H1 (cell line): ENCODE data around the gene ANAPC16. TPM values are rescaled to one million over a fixed set of nuclear protein-coding genes. Genes with fewer than 3 reads are reported as not detected.

Experiments used
- CHD2 ChIP-seq: IDR thresholded peaks from 2 replicates; pipeline ENCODE4 v1.6.1; 2012; ENCODE audit warnings: low read length, improper control_type of control experiment
- CREB1 ChIP-seq: IDR thresholded peaks from 2 replicates; pipeline ENCODE4 v1.6.1; 2012; ENCODE audit warnings: inconsistent platforms
- CTBP2 ChIP-seq: IDR thresholded peaks from 2 replicates; pipeline ENCODE4 v1.7.0; 2011; ENCODE audit warnings: borderline replicate concordance, mild to moderate bottlenecking, moderate library complexity, mixed read lengths, low read length; ENCODE audit not compliant: insufficient read depth, insufficient read length
- CTCF ChIP-seq, 3 experiments: IDR thresholded peaks; 1 replicate in 2 of 3; 2 replicates in 1 of 3; pipeline versions ENCODE4 v1.5.1 to v1.6.1; 2011; ENCODE audit warnings: low read length in 3 of 3, mild to moderate bottlenecking in 3 of 3, inconsistent platforms in 2 of 3, low read depth in 1 of 3, moderate library complexity in 1 of 3; ENCODE audit not compliant: insufficient read depth in 1 of 3; ENCODE audit errors: control extremely low read depth in 1 of 3
- EGR1 ChIP-seq: IDR thresholded peaks from 2 replicates; pipeline ENCODE4 v1.6.1; 2011; ENCODE audit warnings: low read depth, low read length, borderline replicate concordance
- JUN ChIP-seq: IDR thresholded peaks from 2 replicates; pipeline ENCODE4 v1.6.1; 2011; ENCODE audit warnings: low read depth, mild to moderate bottlenecking, improper control_type of control experiment, low read length
- JUND ChIP-seq: IDR thresholded peaks from 2 replicates; pipeline ENCODE4 v1.6.1; 2011; ENCODE audit warnings: mild to moderate bottlenecking, improper control_type of control experiment, low read length
- NRF1 ChIP-seq: IDR thresholded peaks from 2 replicates; pipeline ENCODE4 v1.6.1; 2011; ENCODE audit warnings: mild to moderate bottlenecking, low read depth, low read length, improper control_type of control experiment
- PHF8 ChIP-seq: fragments of 200-600 bp; sonication (generic); conservative IDR thresholded peaks from 2 replicates; pipeline ENCODE4 v1.7.1; 2012; ENCODE audit warnings: low read depth, mild to moderate bottlenecking, inconsistent platforms, low read length, moderate library complexity
- POLR2AphosphoS5 ChIP-seq: IDR thresholded peaks from 2 replicates; pipeline ENCODE4 v1.6.1; 2011; ENCODE audit warnings: low read depth, low read length
- SAP30 ChIP-seq: fragments of 300-600 bp; sonication (generic); IDR thresholded peaks from 2 replicates; pipeline ENCODE4 v1.7.1; 2012; ENCODE audit warnings: low read length, moderate library complexity, mild to moderate bottlenecking, inconsistent platforms; ENCODE audit not compliant: insufficient read depth, insufficient replicate concordance
- SP2 ChIP-seq: IDR thresholded peaks from 2 replicates; pipeline ENCODE4 v1.6.1; 2012; ENCODE audit warnings: mild to moderate bottlenecking, low read length, inconsistent platforms
- SUZ12 ChIP-seq: fragments of 200-600 bp; sonication (generic); IDR thresholded peaks from 2 replicates; pipeline ENCODE4 v1.6.1; 2012; ENCODE audit warnings: mild to moderate bottlenecking, inconsistent platforms, low read length, moderate library complexity, mixed read lengths
- TAF1 ChIP-seq: IDR thresholded peaks from 2 replicates; pipeline ENCODE4 v1.6.1; 2011; ENCODE audit warnings: mild to moderate bottlenecking, low read depth, low read length
- TAF7 ChIP-seq: optimal IDR thresholded peaks from 2 replicates; pipeline ENCODE3; 2011; ENCODE audit warnings: low read depth, mild to moderate bottlenecking, inconsistent platforms, low read length, moderate library complexity, borderline replicate concordance
- TBP ChIP-seq: IDR thresholded peaks from 2 replicates; pipeline ENCODE4 v1.6.1; 2011; ENCODE audit warnings: low read depth, low read length, improper control_type of control experiment
- TEAD4 ChIP-seq: IDR thresholded peaks from 2 replicates; pipeline ENCODE4 v1.6.1; 2012; ENCODE audit warnings: low read depth, low read length, inconsistent platforms, mixed read lengths
- ZNF274 ChIP-seq: IDR thresholded peaks from 2 replicates; pipeline ENCODE4 v1.7.0; 2012; ENCODE audit warnings: low read length, borderline replicate concordance; ENCODE audit errors: extremely low read depth
- polyA plus RNA-seq, 7 experiments: library from polyadenylated mRNA; depleted of rRNA in 3 of 7; stranded (reverse) in 5 of 7; unstranded in 2 of 7; fragments of >200 nt in 5 of 7; fragments of 200-250 nt in 2 of 7; gene quantifications; 1 replicate in 5 of 7; 2 replicates in 1 of 7; 4 replicates in 1 of 7; pipeline versions ENCODE4 v1.2.1 to v1.2.3, GENCODE V29; 2011 to 2013; ENCODE audit warnings: missing spikeins in 2 of 7, mixed read lengths in 2 of 7
- total RNA-seq: library from RNA; stranded (reverse); fragmentation: NEBNext Ultra II Directional; extraction: Animal tissue kit (Norgen Biotek cat#: 25700); gene quantifications from 2 replicates; pipeline ENCODE4 v1.2.1, GENCODE V29; 2021
- TF ChIP-seq, protein P1 (sequence below): IDR thresholded peaks from 2 replicates; pipeline ENCODE4 v1.6.1; 2011; ENCODE audit warnings: low read length, improper control_type of control experiment
- TF ChIP-seq, protein P2 (sequence below): IDR thresholded peaks from 2 replicates; pipeline ENCODE4 v1.6.1; 2012; ENCODE audit warnings: inconsistent platforms

ANAPC16 gene
- total and polyA plus RNA-seq, 2 of the 8 experiments (the other 6 are each of a cell fraction or from before 2014, with no cell fraction given), result 53.1 to 57.4 TPM

GRCh38 chr10:72273410-72274212 is 57.8 kb downstream of the ANAPC16 start, which contains the start of gene DDIT4 (continued):
- TF ChIP-seq TAF7 (peak; percentile 79), POLR2AphosphoS5 (peak; percentile 99), CTBP2 (no peak), CHD2 (no peak), JUN (no peak), SUZ12 (no peak), CREB1 (peak; percentile 75), SP2 (no peak), TBP (peak; percentile 97), NRF1 (0 out of 2 replicates have a peak, but pooled peaks have one; percentile 2), EGR1 (no peak), ZNF274 (no peak), PHF8 (peak; percentile 52), CTCF (IDR thresholded peaks at IDR 0.05; ENCODE audit: control extremely low read depth in 1 of 3, insufficient read depth in 1 of 3, low read depth in 1 of 3, low read length in 3 of 3) (no peak), SAP30 (peak; percentile 85), TAF1 (peak; percentile 96), JUND (no peak), TEAD4 (no peak)
- TF ChIP-seq, protein P1, sequence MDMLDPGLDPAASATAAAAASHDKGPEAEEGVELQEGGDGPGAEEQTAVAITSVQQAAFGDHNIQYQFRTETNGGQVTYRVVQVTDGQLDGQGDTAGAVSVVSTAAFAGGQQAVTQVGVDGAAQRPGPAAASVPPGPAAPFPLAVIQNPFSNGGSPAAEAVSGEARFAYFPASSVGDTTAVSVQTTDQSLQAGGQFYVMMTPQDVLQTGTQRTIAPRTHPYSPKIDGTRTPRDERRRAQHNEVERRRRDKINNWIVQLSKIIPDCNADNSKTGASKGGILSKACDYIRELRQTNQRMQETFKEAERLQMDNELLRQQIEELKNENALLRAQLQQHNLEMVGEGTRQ, result no peak
- TF ChIP-seq, protein P2, sequence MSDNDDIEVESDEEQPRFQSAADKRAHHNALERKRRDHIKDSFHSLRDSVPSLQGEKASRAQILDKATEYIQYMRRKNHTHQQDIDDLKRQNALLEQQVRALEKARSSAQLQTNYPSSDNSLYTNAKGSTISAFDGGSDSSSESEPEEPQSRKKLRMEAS, result peak; percentile 45; the same call in 1 of the 2 replicates
